ENCODE results near the gene DNPEP.

DNA sequence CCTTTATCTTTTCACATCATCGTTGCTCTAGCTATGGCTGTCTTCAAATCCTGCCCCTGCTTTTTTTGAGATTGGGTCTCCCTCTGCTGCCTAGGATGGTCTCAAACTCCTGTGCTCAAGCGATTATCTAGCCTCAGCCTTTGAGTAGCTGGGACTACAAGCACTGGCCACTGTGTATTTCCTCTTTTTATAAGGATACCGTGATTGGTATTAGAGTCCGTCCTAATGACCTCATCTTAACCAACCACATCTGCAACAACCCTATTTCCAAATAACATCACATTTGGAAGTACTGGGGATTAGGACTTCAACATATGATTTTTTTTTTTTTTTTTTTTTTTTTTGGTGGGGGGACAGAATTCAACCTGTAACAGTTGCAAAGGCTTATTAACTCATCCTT, 64.3 kb downstream of the DNPEP start:
- TF ChIP-seq, protein P1, sequence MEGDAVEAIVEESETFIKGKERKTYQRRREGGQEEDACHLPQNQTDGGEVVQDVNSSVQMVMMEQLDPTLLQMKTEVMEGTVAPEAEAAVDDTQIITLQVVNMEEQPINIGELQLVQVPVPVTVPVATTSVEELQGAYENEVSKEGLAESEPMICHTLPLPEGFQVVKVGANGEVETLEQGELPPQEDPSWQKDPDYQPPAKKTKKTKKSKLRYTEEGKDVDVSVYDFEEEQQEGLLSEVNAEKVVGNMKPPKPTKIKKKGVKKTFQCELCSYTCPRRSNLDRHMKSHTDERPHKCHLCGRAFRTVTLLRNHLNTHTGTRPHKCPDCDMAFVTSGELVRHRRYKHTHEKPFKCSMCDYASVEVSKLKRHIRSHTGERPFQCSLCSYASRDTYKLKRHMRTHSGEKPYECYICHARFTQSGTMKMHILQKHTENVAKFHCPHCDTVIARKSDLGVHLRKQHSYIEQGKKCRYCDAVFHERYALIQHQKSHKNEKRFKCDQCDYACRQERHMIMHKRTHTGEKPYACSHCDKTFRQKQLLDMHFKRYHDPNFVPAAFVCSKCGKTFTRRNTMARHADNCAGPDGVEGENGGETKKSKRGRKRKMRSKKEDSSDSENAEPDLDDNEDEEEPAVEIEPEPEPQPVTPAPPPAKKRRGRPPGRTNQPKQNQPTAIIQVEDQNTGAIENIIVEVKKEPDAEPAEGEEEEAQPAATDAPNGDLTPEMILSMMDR (IDR thresholded peaks at IDR 0.05), result no peak
- no peak for TF ChIP-seq POLR2A (IDR thresholded peaks at IDR 0.05)
